GM12801 (cell line): Measurements from ENCODE around the gene ZDHHC3.

Experiments used
- TF ChIP-seq, protein P1 (sequence below): IDR thresholded peaks from one replicate; pipeline ENCODE4 v1.5.1; 2011; ENCODE audit warnings: control low read depth; ENCODE audit not compliant: insufficient read length; ENCODE audit errors: extremely low read depth

The ZDHHC3 gene

DNA sequence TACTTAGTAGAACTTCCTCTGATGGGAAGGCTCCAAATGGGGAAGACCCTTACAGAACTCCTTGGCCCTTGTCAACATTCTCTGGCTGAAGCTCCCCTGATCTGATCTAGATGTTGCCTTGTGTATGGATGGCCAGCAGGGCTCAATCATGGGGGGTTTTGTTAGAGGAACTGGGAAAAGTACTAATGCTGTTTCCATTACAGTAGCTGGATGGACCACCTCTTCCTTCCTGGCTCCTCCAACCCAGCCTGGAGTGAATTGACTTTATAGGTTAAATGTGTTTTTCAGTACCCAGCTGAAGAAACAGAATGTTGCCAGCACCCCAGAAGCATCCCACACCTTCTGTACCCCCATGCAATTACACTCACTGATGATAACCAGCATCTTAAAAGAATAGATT, 27.4 kb upstream of the ZDHHC3 start:
- TF ChIP-seq, protein P1, sequence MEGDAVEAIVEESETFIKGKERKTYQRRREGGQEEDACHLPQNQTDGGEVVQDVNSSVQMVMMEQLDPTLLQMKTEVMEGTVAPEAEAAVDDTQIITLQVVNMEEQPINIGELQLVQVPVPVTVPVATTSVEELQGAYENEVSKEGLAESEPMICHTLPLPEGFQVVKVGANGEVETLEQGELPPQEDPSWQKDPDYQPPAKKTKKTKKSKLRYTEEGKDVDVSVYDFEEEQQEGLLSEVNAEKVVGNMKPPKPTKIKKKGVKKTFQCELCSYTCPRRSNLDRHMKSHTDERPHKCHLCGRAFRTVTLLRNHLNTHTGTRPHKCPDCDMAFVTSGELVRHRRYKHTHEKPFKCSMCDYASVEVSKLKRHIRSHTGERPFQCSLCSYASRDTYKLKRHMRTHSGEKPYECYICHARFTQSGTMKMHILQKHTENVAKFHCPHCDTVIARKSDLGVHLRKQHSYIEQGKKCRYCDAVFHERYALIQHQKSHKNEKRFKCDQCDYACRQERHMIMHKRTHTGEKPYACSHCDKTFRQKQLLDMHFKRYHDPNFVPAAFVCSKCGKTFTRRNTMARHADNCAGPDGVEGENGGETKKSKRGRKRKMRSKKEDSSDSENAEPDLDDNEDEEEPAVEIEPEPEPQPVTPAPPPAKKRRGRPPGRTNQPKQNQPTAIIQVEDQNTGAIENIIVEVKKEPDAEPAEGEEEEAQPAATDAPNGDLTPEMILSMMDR, result no peak

DNA sequence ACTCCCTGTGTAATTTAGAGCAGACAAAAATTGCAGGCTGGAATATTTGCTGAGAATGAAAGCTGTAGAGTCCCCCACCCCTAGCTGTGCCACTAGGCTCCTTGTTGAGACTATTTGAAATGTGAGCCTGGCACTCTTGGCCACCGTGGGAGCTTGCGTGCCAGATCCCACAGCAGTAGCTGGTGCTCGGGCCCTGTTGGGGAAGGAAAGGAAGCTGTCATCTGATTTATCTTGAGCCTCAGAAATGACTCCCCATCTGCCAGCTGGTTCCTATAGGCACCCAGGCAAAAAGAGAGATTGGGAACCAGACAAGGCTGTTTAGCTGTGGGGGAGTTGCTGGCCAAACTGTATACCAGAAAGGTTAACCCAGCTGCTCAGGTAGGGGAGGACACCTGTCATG, 26.7 kb upstream of the ZDHHC3 start:
- TF ChIP-seq, protein P1, result no peak

DNA sequence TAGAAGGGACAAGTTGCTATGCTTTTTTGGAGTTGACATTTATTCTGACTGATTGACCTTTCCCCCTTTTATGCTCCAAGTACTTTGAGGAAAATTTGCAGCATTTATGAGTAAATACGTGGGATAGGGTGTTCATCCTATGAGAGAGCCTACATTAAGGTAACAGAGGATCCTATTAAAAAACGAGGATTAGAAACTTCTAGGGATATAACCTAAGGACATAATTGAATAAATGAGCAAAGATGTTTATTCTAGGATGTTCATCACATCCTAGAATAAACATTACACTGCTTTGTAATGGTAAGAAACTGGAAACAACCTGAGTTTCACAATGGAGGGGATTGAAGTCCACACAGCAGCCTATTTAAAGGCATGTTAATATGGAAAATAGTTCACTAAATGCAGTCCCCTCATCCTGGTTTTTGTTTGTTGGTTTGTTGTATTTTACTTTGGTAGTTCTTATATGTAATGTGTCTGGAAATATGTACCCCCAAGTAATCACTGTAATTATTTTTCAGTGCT, 26.2 kb upstream of the ZDHHC3 start:
- TF ChIP-seq, protein P1, result no peak

DNA sequence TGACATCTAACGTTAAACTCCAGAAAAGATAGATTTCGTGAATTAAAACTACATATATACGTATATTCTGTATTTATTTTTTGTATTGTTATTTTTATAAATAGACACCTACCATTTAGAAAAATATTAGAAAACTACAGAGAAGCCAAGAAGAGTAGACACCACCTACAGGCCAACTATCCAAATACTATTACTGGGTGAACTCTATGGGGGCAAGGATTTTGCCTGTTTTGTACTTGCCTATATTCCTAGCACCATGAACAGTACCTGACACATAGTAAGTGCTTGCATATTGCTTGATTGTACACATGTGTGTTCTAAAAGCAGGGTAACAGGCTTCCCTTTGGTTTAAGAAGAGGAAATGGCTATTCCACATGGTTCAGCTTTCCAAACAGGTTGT, 25.8 kb upstream of the ZDHHC3 start:
- TF ChIP-seq, protein P1, result no peak

DNA sequence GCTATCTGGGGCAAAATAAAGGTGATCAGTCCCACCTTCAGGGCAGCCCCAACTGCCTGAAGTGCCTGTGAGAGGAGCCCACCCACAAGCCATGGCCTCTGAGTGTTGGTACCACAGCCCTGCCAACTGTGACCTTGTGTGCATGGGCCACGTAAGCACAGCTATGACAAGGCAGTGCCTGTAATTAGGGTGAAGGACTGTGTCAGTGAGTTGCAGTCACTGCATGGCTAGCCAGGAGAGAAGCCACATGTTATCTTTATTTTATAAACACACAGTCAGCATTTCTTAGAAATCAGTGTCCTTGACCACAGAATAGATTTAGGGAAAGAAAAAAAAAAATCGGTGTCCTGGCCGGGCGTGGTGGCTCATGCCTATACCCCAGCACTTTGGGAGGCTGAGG, 24.8 kb upstream of the ZDHHC3 start:
- TF ChIP-seq, protein P1, result no peak

DNA sequence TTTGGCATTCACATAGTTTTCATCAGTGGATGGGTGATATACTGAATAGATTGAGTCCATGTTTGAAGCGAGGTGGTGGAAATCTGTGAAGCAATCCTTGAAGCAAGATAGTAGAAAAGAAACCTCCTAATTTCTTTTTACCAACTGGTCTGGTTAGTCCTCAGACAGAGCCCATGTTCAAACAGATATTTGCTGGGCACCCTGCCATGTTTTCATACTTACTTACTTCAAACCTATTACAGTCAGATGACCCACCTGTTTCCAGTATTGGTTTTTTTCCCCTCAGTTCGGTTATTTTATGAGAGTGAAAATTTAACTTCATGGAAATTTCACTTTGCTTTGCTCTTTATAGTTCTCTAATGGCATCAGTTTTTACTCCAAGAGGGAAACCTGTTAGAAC, 23.8 kb upstream of the ZDHHC3 start:
- TF ChIP-seq, protein P1, result no peak

DNA sequence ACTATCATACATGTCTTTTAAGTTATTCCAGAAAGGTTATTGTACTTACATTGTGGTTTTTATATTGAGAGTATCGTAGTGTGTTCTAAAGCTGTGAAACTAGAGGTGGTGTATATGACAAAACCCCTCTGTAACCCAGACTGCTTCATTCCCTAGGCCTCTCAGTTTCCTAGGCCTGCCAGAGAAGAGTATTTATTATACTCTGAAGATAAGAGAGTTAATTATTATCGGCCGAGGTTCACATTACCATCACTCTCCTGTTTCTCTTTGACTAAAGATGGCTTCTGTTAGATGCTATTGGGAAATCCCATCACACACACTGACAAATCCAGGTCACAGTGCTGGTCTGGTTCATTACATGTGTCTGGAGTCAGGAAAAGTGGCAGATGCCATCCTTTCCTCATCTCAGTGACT, 20.6 kb upstream of the ZDHHC3 start:
- TF ChIP-seq, protein P1, result no peak
